PC-3 (cell line): ENCODE data around the gene C1QTNF6. TPM values are rescaled to one million over a fixed set of nuclear protein-coding genes. Genes with fewer than 3 reads are reported as not detected.

Experiments used
- ATAC-seq: fragments of 200-7000 bp; cut with Tn5 transposase; 2 replicates; pipeline ENCODE4 v1.9.1; 2020; ENCODE audit warnings: mild to moderate bottlenecking, moderate library complexity
- BruUV-seq: library from RNA; stranded (reverse); fragments of 400-500 nt; replicated peaks from 2 replicates; lab custom pipeline; 2021; lab: Mats Ljungman, UMichigan
- CTCF ChIA-PET: fragments of 300-600 bp; sonication (Branson Sonifier 250); formaldehyde crosslinking; loops from one replicate; lab custom pipeline; 2022; ENCODE audit warnings: antibody characterized with exemption; lab: Charles Lee
- POLR2A ChIA-PET: fragments of 300-600 bp; sonication (Branson Sonifier 250); formaldehyde crosslinking; loops from one replicate; lab custom pipeline; 2022; ENCODE audit warnings: antibody characterized with exemption; ENCODE audit not compliant: unreplicated experiment; lab: Charles Lee
- DNase-seq: peaks from one replicate; pipeline ENCODE4 v3.0.0-alpha.2; 2015
- H2AFZ ChIP-seq: fragments of 300-600 bp; sonication (generic); 2 replicates; pipeline ENCODE4 v1.6.0; 2016; ENCODE audit warnings: antibody characterized with exemption, low read length
- H3F3A ChIP-seq: fragments of 300-600 bp; sonication (generic); one replicate; pipeline ENCODE4 v1.6.0; 2017; ENCODE audit warnings: antibody characterized with exemption, low read length, control low read depth, mild to moderate bottlenecking; ENCODE audit not compliant: unreplicated experiment
- H3K27ac ChIP-seq: fragments of 300-600 bp; sonication (generic); 2 replicates; pipeline ENCODE4 v1.5.1; 2016; ENCODE audit warnings: mild to moderate bottlenecking, low read length
- H3K27me3 ChIP-seq: fragments of 300-600 bp; sonication (generic); 2 replicates; pipeline ENCODE4 v1.6.1; 2016; ENCODE audit warnings: low read length, mixed read lengths
- H3K36me3 ChIP-seq: fragments of 300-600 bp; sonication (generic); 2 replicates; pipeline ENCODE4 v1.6.1; 2016; ENCODE audit warnings: low read depth, mixed run types, low read length, mixed read lengths
- H3K4me1 ChIP-seq: fragments of 300-600 bp; sonication (generic); 2 replicates; pipeline ENCODE4 v1.5.1; 2016; ENCODE audit warnings: low read length; ENCODE audit not compliant: insufficient read depth
- H3K4me2 ChIP-seq: fragments of 300-600 bp; sonication (generic); 2 replicates; pipeline ENCODE4 v1.6.0; 2016; ENCODE audit warnings: low read length
- H3K4me3 ChIP-seq: fragments of 300-600 bp; sonication (generic); 2 replicates; pipeline ENCODE4 v1.5.1; 2016; ENCODE audit warnings: mild to moderate bottlenecking, low read length, mixed read lengths
- H3K79me2 ChIP-seq: fragments of 300-600 bp; sonication (generic); 2 replicates; pipeline ENCODE4 v1.6.1; 2017; ENCODE audit warnings: low read length, mixed read lengths
- H3K9ac ChIP-seq: fragments of 300-600 bp; sonication (generic); 2 replicates; pipeline ENCODE4 v1.6.0; 2016; ENCODE audit warnings: mild to moderate bottlenecking, low read length
- H3K9me2 ChIP-seq: fragments of 300-600 bp; sonication (generic); replicated peaks from 2 replicates; pipeline ENCODE4 v1.6.1; 2016; ENCODE audit warnings: mixed run types, low read length, mixed read lengths
- H3K9me3 ChIP-seq: fragments of 300-600 bp; sonication (generic); 2 replicates; pipeline ENCODE4 v1.6.1; 2016; ENCODE audit warnings: low read length, mixed read lengths
- H4K20me1 ChIP-seq: fragments of 300-600 bp; sonication (generic); 2 replicates; pipeline ENCODE4 v1.6.1; 2016; ENCODE audit warnings: low read length, mixed read lengths
- CTCF ChIP-seq: fragments of 300-600 bp; sonication (generic); conservative IDR thresholded peaks from 2 replicates; pipeline ENCODE4 v1.5.1; 2017; ENCODE audit warnings: antibody characterized with exemption, low read depth, mild to moderate bottlenecking, low read length
- EZH2 ChIP-seq: fragments of 300-600 bp; sonication (generic); IDR thresholded peaks from one replicate; pipeline ENCODE4 v1.6.1; 2017; ENCODE audit warnings: antibody characterized with exemption, mild to moderate bottlenecking, low read length; ENCODE audit not compliant: unreplicated experiment
- EZH2phosphoT487 ChIP-seq: fragments of 300-600 bp; sonication (generic); IDR thresholded peaks from 2 replicates; pipeline ENCODE4 v1.6.1; 2018; ENCODE audit warnings: mild to moderate bottlenecking, antibody characterized with exemption, low read length, borderline replicate concordance
- intact Hi-C: fragments of 100-400 bp; cut with micrococcal nuclease; formaldehyde crosslinking; loops from 2 replicates; pipeline ENCODE4 v1.9.0; 2023
- total RNA-seq: library from RNA; depleted of rRNA; stranded (reverse); fragments of >200 nt; gene quantifications from 2 replicates; pipeline ENCODE4 v1.2.3, GENCODE V29; 2014

Gene C1QTNF6
- total RNA-seq, 1 experiment from 2014 or later: 3.8 TPM

GRCh38 chr22:37160027-37160426 lies 28.0 kb downstream of the C1QTNF6 start:
- CTCF ChIA-PET: no interaction called here
- Histone ChIP-seq H3K9ac (no peak overlapping the region), H3K27me3 (no peaks in the 10 kb centered on the region), H3K36me3 (no peaks in the 10 kb centered on the region), H3K4me2 (no peak overlapping the region), H3K9me2 (no peaks in the 10 kb centered on the region), H3K79me2 (no peaks in the 10 kb centered on the region), H4K20me1 (no peaks in the 10 kb centered on the region), H3F3A (no peaks in the 10 kb centered on the region), H3K9me3 (no peaks in the 10 kb centered on the region), H2AFZ (no peak overlapping the region), H3K4me1 (no peaks in the 10 kb centered on the region), H3K27ac (no peak overlapping the region), H3K4me3 (no peak overlapping the region)
- POLR2A ChIA-PET: no interaction called here
- TF ChIP-seq EZH2: no peak
- TF ChIP-seq EZH2phosphoT487: no peak
- no peak for TF ChIP-seq CTCF
- no TSS peak for BruUV-seq
- DNase-seq: no peak
- no peak for ATAC-seq
- intact Hi-C loops: no loop called here

- no peak overlapping the region for H3K4me2 ChIP-seq
- H3K27ac ChIP-seq: no peak overlapping the region
- BruUV-seq: no TSS peak
- no peaks in the 10 kb centered on the region for H3K27me3 ChIP-seq
- H3K36me3 ChIP-seq: no peaks in the 10 kb centered on the region
- H3K9ac ChIP-seq: no peak overlapping the region
- no peaks in the 10 kb centered on the region for H3F3A ChIP-seq
- CTCF ChIA-PET: no interaction called here
- POLR2A ChIA-PET: no interaction called here
- H2AFZ ChIP-seq: no peak overlapping the region
- H3K79me2 ChIP-seq: no peaks in the 10 kb centered on the region
- no peaks in the 10 kb centered on the region for H3K4me1 ChIP-seq
- intact Hi-C loops: no loop called here
- TF ChIP-seq EZH2phosphoT487: no peak
- no peak for TF ChIP-seq EZH2
- no peak for TF ChIP-seq CTCF
- no peaks in the 10 kb centered on the region for H3K9me3 ChIP-seq
- no peaks in the 10 kb centered on the region for H4K20me1 ChIP-seq
- no peak overlapping the region for H3K4me3 ChIP-seq
- no peaks in the 10 kb centered on the region for H3K9me2 ChIP-seq
- DNase-seq: no peak
- ATAC-seq: no peak
These were observed 29.1 kb downstream of the C1QTNF6 start for GRCh38 chr22:37158963-37159290.

- intact Hi-C loops: no loop called here
- Histone ChIP-seq H3K36me3 (no peaks in the 10 kb centered on the region), H3K4me1 (no peaks in the 10 kb centered on the region), H3K9me3 (no peaks in the 10 kb centered on the region), H3K9ac (no peak overlapping the region), H3K9me2 (no peaks in the 10 kb centered on the region), H3F3A (no peaks in the 10 kb centered on the region), H3K79me2 (no peaks in the 10 kb centered on the region), H3K27me3 (no peaks in the 10 kb centered on the region), H2AFZ (no peak overlapping the region), H3K4me3 (no peak overlapping the region), H4K20me1 (no peaks in the 10 kb centered on the region), H3K27ac (no peak overlapping the region), H3K4me2 (no peak overlapping the region)
- CTCF ChIA-PET: no interaction called here
- TF ChIP-seq CTCF: no peak
- TF ChIP-seq EZH2: no peak
- no peak for TF ChIP-seq EZH2phosphoT487
- BruUV-seq: no TSS peak
- ATAC-seq: no peak
- POLR2A ChIA-PET: no interaction called here
- DNase-seq: no peak
These were observed 30.3 kb downstream of the C1QTNF6 start for GRCh38 chr22:37157516-37158285.
